Nephron progenitor cell (in vitro differentiated cells): ENCODE data around the gene PPME1.
"Not testable (repeated sequence)": the region's sequence is repeated elsewhere in the genome, so short reads cannot be mapped to it uniquely, and the experiment has no call there.

ENCODE experiments used
- DNase-seq: peaks from one replicate; pipeline ENCODE4 v3.0.0; 2021
- H3K27ac Mint-ChIP-seq: 2 replicates; pipeline ENCODE4 v1.8.0; 2021; ENCODE audit warnings: mild to moderate bottlenecking, moderate library complexity, mixed read lengths
- H3K27me3 Mint-ChIP-seq: 2 replicates; pipeline ENCODE4 v1.8.0; 2021; ENCODE audit warnings: mild to moderate bottlenecking, low read depth, mixed read lengths; ENCODE audit not compliant: poor library complexity
- H3K36me3 Mint-ChIP-seq: 2 replicates; pipeline ENCODE4 v1.8.0; 2021; ENCODE audit warnings: low read depth, mixed read lengths
- H3K4me1 Mint-ChIP-seq: 2 replicates; pipeline ENCODE4 v1.8.0; 2021; ENCODE audit warnings: mixed read lengths
- H3K4me3 Mint-ChIP-seq: 2 replicates; pipeline ENCODE4 v1.8.0; 2021; ENCODE audit warnings: mild to moderate bottlenecking, moderate library complexity, mixed read lengths
- H3K9me3 Mint-ChIP-seq: 2 replicates; pipeline ENCODE4 v1.8.0; 2021; ENCODE audit warnings: mild to moderate bottlenecking, moderate library complexity, mixed read lengths
- TF ChIP-seq, protein P1 (sequence below): fragments of 200-600 bp; sonication (generic); IDR thresholded peaks from 2 replicates; pipeline ENCODE4 v1.5.0; 2021; ENCODE audit warnings: antibody characterized with exemption

Gene PPME1, protein sequence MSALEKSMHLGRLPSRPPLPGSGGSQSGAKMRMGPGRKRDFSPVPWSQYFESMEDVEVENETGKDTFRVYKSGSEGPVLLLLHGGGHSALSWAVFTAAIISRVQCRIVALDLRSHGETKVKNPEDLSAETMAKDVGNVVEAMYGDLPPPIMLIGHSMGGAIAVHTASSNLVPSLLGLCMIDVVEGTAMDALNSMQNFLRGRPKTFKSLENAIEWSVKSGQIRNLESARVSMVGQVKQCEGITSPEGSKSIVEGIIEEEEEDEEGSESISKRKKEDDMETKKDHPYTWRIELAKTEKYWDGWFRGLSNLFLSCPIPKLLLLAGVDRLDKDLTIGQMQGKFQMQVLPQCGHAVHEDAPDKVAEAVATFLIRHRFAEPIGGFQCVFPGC

DNA sequence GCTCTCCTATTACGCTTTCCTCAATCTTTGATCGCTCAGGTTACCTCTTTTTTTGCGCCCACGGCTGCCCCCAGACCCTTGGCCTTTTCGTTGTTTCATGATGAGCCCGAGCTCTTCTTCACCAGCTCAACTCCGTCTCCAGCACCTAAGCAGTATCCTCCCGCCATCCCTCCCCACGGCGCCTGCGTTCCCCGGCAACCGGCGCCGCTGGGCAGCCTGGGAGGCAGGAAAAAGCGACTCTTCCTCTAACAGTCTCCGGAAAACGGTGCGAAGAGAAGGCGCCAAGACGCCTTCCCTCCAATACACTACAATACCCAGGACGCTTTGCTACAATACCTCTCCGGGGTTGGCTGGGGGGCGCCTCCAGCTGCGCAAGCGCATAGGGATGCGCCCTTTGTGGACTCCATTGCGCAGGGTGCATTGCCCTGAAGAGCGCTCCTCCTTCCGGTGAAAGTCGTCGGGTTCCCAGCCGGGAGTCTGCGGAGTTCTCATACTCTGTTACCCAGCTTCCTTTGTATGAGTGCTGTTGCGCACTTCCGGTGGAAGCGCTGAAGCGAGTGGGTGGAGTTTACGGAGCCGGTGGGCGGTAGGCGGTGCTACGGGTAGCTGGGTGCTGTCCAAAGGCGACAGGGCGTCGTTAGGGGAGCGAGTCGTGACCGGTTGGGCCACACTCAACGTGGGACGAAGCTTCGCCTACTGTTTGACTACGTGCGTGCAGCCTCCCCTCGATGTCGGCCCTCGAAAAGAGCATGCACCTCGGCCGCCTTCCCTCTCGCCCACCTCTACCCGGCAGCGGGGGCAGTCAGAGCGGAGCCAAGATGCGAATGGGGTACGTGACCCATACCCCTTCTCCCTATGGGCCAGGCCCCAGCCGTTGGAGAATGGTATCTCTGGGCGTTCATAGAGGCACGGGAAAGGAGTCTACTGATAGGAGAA, at the start of gene PPME1, which contains the start of gene C2CD3:
PPME1 (plus strand) TSS at position 596 of the 936 bp plus-strand sequence; CDS start at position 729, 133 bp downstream.
C2CD3 (minus strand) TSS at position 309 of the 936 bp plus-strand sequence; CDS start at position 99, 210 bp downstream.
- Mint-ChIP-seq H3K27me3 (no peaks in the 10 kb centered on the region), H3K4me1 (peaks cover 10% of the 10 kb centered on the region), H3K9me3 (no peaks in the 10 kb centered on the region), H3K27ac (no peak within 1 kb of the TSS), H3K4me3 (no peak within 1 kb of the TSS), H3K36me3 (peaks cover 25% of the 10 kb centered on the region)
- TF ChIP-seq, protein P1, sequence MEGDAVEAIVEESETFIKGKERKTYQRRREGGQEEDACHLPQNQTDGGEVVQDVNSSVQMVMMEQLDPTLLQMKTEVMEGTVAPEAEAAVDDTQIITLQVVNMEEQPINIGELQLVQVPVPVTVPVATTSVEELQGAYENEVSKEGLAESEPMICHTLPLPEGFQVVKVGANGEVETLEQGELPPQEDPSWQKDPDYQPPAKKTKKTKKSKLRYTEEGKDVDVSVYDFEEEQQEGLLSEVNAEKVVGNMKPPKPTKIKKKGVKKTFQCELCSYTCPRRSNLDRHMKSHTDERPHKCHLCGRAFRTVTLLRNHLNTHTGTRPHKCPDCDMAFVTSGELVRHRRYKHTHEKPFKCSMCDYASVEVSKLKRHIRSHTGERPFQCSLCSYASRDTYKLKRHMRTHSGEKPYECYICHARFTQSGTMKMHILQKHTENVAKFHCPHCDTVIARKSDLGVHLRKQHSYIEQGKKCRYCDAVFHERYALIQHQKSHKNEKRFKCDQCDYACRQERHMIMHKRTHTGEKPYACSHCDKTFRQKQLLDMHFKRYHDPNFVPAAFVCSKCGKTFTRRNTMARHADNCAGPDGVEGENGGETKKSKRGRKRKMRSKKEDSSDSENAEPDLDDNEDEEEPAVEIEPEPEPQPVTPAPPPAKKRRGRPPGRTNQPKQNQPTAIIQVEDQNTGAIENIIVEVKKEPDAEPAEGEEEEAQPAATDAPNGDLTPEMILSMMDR, result no peak
- DNase-seq, result peak; percentile 94

DNA sequence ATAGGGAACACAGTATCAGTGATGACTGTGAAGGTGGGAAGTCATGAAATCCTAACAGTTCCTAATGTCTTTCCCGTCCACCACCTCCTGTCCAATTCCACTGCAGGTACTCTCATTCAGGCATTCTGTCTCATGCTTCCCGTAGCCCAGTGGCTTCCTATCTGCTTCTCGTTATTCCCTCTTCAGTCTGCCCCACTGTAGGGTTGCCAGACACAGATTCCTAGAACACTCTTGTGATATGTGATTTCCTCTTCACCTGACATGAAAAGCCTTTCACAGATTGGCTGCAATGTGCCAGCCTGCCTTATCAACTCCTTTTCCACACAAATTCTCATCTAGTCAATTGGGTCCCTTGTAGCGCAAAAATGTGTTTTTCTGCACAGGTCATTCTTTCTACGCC, 49.3 kb upstream of the PPME1 start:
- TF ChIP-seq, protein P1, result no peak
- H3K27ac Mint-ChIP-seq, result peak overlapping the region; percentile 30
- peaks cover 35% of the 10 kb centered on the region for H3K36me3 Mint-ChIP-seq
- no peak for DNase-seq
- H3K27me3 Mint-ChIP-seq, result no peaks in the 10 kb centered on the region
- H3K4me1 Mint-ChIP-seq, result no peaks in the 10 kb centered on the region
- H3K9me3 Mint-ChIP-seq, result no peaks in the 10 kb centered on the region
- no peak overlapping the region for H3K4me3 Mint-ChIP-seq

DNA sequence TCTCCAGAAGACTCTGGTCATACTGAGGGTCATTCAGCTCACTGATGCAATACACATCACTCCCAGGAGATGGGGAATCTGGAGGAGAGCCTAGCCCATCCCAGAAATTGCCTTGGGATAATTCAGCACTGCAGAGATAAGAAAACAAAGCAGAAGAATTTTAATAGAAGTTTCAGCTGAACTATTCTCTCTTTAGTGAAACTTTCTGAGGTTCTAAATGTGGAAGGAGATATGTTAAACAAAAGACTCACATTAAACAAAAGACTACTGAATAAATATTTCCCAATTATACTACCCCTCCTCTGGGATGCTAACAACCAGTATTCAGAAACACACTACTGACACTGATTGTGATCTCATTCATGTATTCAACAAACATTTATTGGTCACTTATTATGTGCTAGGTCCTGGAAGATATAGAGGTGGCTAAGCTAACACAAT, 48.1 kb upstream of the PPME1 start:
- Mint-ChIP-seq H3K36me3 (peaks cover 36% of the 10 kb centered on the region), H3K9me3 (no peaks in the 10 kb centered on the region), H3K4me1 (no peaks in the 10 kb centered on the region), H3K4me3 (no peak overlapping the region), H3K27ac (no peak overlapping the region), H3K27me3 (no peaks in the 10 kb centered on the region)
- TF ChIP-seq, protein P1, result no peak
- DNase-seq, result no peak

DNA sequence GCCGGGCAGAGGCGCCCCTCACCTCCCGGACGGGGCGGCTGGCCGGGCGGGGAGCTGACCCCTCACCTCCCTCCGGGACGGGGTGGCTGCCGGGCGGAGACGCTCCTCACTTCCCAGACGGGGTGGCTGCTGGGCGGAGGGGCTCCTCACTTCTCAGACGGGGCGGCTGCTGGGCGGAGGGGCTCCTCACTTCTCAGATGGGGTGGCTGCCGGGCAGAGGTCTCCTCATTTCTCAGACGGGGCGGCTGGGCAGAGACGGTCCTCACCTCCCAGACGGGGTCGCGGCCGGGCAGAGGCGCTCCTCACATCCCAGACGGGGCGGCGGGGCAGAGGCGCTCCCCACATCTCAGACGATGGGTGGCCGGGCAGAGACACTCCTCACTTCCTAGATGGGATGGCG, 42.0 kb upstream of the PPME1 start:
- not testable (repeated sequence) for H3K4me3 Mint-ChIP-seq, DNase-seq, H3K27ac Mint-ChIP-seq, H3K27me3 Mint-ChIP-seq, H3K4me1 Mint-ChIP-seq
- peaks cover 49% of the 10 kb centered on the region for H3K36me3 Mint-ChIP-seq
- H3K9me3 Mint-ChIP-seq, result peaks cover 16% of the 10 kb centered on the region

DNA sequence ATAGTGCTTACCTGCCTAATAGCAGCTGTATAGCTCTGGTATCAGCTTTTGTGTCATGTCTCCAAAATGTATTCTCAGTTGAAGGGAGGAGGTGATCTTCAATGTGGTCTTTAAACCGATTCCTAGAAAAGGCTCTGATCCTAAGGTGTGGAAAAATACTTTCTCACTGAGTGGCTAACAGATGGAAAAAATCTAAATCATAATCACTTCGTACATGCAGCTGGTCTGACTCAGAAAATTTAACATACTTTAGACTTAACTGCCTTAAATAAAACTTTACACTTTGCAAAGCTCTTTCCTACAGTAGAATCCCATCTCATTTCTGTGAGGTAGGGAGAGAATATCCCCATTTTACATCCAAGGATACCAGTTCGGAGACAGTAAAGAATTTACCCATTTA, 38.3 kb upstream of the PPME1 start:
- no peak overlapping the region for H3K4me3 Mint-ChIP-seq
- H3K4me1 Mint-ChIP-seq, result no peaks in the 10 kb centered on the region
- TF ChIP-seq, protein P1, result no peak
- peaks cover 61% of the 10 kb centered on the region for H3K36me3 Mint-ChIP-seq
- no peak overlapping the region for H3K27ac Mint-ChIP-seq
- no peak for DNase-seq
- H3K27me3 Mint-ChIP-seq, result no peaks in the 10 kb centered on the region
- H3K9me3 Mint-ChIP-seq, result peaks cover 16% of the 10 kb centered on the region

DNA sequence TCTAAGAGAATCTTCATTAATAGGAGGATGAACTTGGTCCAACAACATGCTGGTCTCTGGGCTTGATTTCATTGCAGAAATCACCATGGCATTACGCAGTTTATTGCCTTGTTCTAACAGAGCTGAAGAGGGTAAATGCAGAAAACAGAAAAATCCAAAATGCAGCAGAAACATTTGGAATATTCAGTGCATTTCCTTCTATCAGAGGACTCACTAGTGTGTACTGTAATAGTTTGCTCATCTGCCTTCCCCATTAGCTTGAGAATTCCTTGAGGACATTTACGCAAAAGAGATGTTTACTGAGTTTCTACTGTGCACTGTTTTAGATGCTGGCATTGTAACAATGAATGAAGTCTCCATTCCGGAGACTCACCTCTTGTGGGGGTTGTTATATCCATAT, 37.7 kb upstream of the PPME1 start:
- no peak for DNase-seq
- Mint-ChIP-seq H3K27ac (no peak overlapping the region), H3K9me3 (peaks cover 16% of the 10 kb centered on the region), H3K36me3 (peaks cover 61% of the 10 kb centered on the region), H3K27me3 (no peaks in the 10 kb centered on the region), H3K4me1 (no peaks in the 10 kb centered on the region), H3K4me3 (no peak overlapping the region)
- TF ChIP-seq, protein P1, result no peak
